HCT116 (cell line): Measurements from ENCODE around the gene TSKU. TPM values are rescaled to one million over a fixed set of nuclear protein-coding genes. Genes with fewer than 3 reads are reported as not detected.
A peak's percentile ranks its signal among the peaks of the same experiment; 100 is the strongest.

Experiments
- ATAC-seq: fragments of 200-7000 bp; cut with Tn5 transposase; 2 replicates; pipeline ENCODE4 v1.9.1; 2020; ENCODE audit warnings: mild to moderate bottlenecking, moderate library complexity
- BruUV-seq: library from RNA; stranded (reverse); fragments of 400-500 nt; replicated peaks from 2 replicates; lab custom pipeline; 2021; lab: Mats Ljungman, UMichigan
- CTCF ChIA-PET: fragments of 300-600 bp; sonication (Branson Sonifier 250); formaldehyde crosslinking; loops from one replicate; lab custom pipeline; 2021; ENCODE audit warnings: antibody characterized with exemption; lab: Charles Lee
- POLR2A ChIA-PET: fragments of 300-600, 350-600 bp; sonication (Branson Sonifier 250); formaldehyde crosslinking; loops from one replicate; lab custom pipeline; 2021; ENCODE audit warnings: antibody characterized with exemption; lab: Charles Lee
- RAD21 ChIA-PET, 2 experiments: fragments of 300-600 bp; sonication (Branson Sonifier 250); formaldehyde crosslinking; loops; one replicate each; lab custom pipeline; 2023; ENCODE audit warnings: low total read pairs in 2 of 2; ENCODE audit not compliant: uncharacterized antibody in 2 of 2, unreplicated experiment in 2 of 2, low non-redundant PET in 1 of 2; lab: Charles Lee
- DNase-seq: peaks from one replicate; pipeline ENCODE4 v3.0.0-alpha.2; 2010; ENCODE audit warnings: low read depth, low spot score
- H2AFZ ChIP-seq: fragments of 200-600 bp; shearing (Covaris generic), sonication (generic); 2 replicates; pipeline ENCODE4 v1.6.1; 2017; ENCODE audit warnings: low read depth, mixed run types, mixed read lengths, antibody characterized with exemption, low read length; ENCODE audit not compliant: poor library complexity, severe bottlenecking
- H3K27ac ChIP-seq: 2 replicates; pipeline ENCODE4 v1.5.1; 2012; ENCODE audit warnings: low read depth, low read length
- H3K27me3 ChIP-seq: fragments of 200-600 bp; sonication (generic); 2 replicates; pipeline ENCODE4 v1.6.1; 2016; ENCODE audit warnings: mixed run types, low read length, mixed read lengths; ENCODE audit not compliant: insufficient read depth
- H3K36me3 ChIP-seq, 2 experiments: fragments of 200-500 bp in 1 of 2; fragments of 200-600 bp in 1 of 2; sonication (Bioruptor generic) in 1 of 2; sonication (generic) in 1 of 2; 2 replicates each; pipeline versions ENCODE4 v1.5.1 to v1.6.1; 2014 to 2016; ENCODE audit warnings: low read length in 2 of 2, inconsistent platforms in 1 of 2, mixed read lengths in 1 of 2, mixed run types in 1 of 2; ENCODE audit not compliant: insufficient read depth in 2 of 2, control insufficient read depth in 1 of 2
- H3K4me1 ChIP-seq, 2 experiments: fragments of 200-600 bp in 1 of 2; sonication (generic) in 1 of 2; 2 replicates each; pipeline versions ENCODE4 v1.5.1 to v1.6.1; 2012 to 2017; ENCODE audit warnings: low read length in 2 of 2, inconsistent platforms in 1 of 2, mild to moderate bottlenecking in 1 of 2, mixed read lengths in 1 of 2, mixed run types in 1 of 2, moderate library complexity in 1 of 2; ENCODE audit not compliant: insufficient read depth in 2 of 2, control insufficient read depth in 1 of 2
- H3K4me2 ChIP-seq: fragments of 200-600 bp; sonication (generic); 2 replicates; pipeline ENCODE4 v1.6.1; 2017; ENCODE audit warnings: mixed run types, low read length, mixed read lengths
- H3K4me3 ChIP-seq, 2 experiments: fragments of 200-600 bp in 1 of 2; sonication (generic) in 1 of 2; replicated peaks in 1 of 2; 2 replicates each; pipeline ENCODE4 v1.5.1; 2011 to 2016; ENCODE audit warnings: low read length in 2 of 2, control low read depth in 1 of 2, low read depth in 1 of 2, mild to moderate bottlenecking in 1 of 2, mixed read lengths in 1 of 2, mixed run types in 1 of 2
- H3K79me2 ChIP-seq: fragments of 200-600 bp; sonication (generic); 2 replicates; pipeline ENCODE4 v1.6.1; 2017; ENCODE audit warnings: mild to moderate bottlenecking, mixed run types, low read length, moderate library complexity, mixed read lengths; ENCODE audit not compliant: insufficient read depth
- H3K9ac ChIP-seq: fragments of 200-600 bp; sonication (generic); 2 replicates; pipeline ENCODE4 v1.6.1; 2016; ENCODE audit warnings: low read length, mixed read lengths
- H3K9me2 ChIP-seq: fragments of 200-600 bp; sonication (generic), shearing (Covaris generic); 2 replicates; pipeline ENCODE4 v1.6.1; 2017; ENCODE audit warnings: mixed run types, mild to moderate bottlenecking, moderate library complexity; ENCODE audit not compliant: insufficient read depth
- H3K9me3 ChIP-seq, 2 experiments: fragments of 200-500 bp in 1 of 2; fragments of 200-600 bp in 1 of 2; sonication (Bioruptor generic) in 1 of 2; sonication (generic) in 1 of 2; 2 replicates each; pipeline ENCODE4 v1.6.1; 2014 to 2017; ENCODE audit warnings: low read length in 2 of 2, mixed read lengths in 2 of 2, inconsistent platforms in 1 of 2, low read depth in 1 of 2, mild to moderate bottlenecking in 1 of 2, mixed run types in 1 of 2, moderate library complexity in 1 of 2; ENCODE audit not compliant: control insufficient read depth in 1 of 2, insufficient read depth in 1 of 2
- H4K20me1 ChIP-seq: fragments of 200-600 bp; sonication (generic), shearing (Covaris generic); 2 replicates; pipeline ENCODE4 v1.6.1; 2017; ENCODE audit warnings: mixed run types, mild to moderate bottlenecking, moderate library complexity; ENCODE audit not compliant: insufficient read depth
- ATF3 ChIP-seq: IDR thresholded peaks from 2 replicates; pipeline ENCODE4 v1.6.1; 2012
- CTCF ChIP-seq, 3 experiments: fragments of 200-600 bp in 1 of 3; sonication (generic) in 1 of 3; IDR thresholded peaks in 2 of 3; conservative IDR thresholded peaks in 1 of 3; 2 replicates each; pipeline ENCODE4 v1.5.1; 2012 to 2017; ENCODE audit warnings: low read depth in 2 of 3, low read length in 2 of 3, antibody characterized with exemption in 1 of 3, borderline replicate concordance in 1 of 3, control low read depth in 1 of 3, mild to moderate bottlenecking in 1 of 3, mixed read lengths in 1 of 3, mixed run types in 1 of 3, moderate library complexity in 1 of 3; ENCODE audit not compliant: insufficient read depth in 1 of 3
- EZH2 ChIP-seq: fragments of 200-600 bp; sonication (generic); IDR thresholded peaks from 2 replicates; pipeline ENCODE4 v1.6.1; 2017; ENCODE audit warnings: antibody characterized with exemption, mixed run types
- EZH2phosphoT487 ChIP-seq: fragments of 200-600 bp; IDR thresholded peaks from 2 replicates; pipeline ENCODE4 v1.6.1; 2018; ENCODE audit warnings: antibody characterized with exemption, borderline replicate concordance
- FOSL1 ChIP-seq: IDR thresholded peaks from 2 replicates; pipeline ENCODE4 v1.6.1; 2012; ENCODE audit warnings: low read depth
- JUND ChIP-seq: IDR thresholded peaks from 2 replicates; pipeline ENCODE4 v1.6.1; 2012
- POLR2A ChIP-seq: IDR thresholded peaks from 2 replicates; pipeline ENCODE4 v1.7.0; 2011; ENCODE audit warnings: borderline replicate concordance; ENCODE audit not compliant: insufficient read depth, insufficient read length; ENCODE audit errors: extremely low read depth
- POLR2AphosphoS5 ChIP-seq: IDR thresholded peaks from 2 replicates; pipeline ENCODE4 v1.6.1; 2011; ENCODE audit warnings: mild to moderate bottlenecking, low read depth, low read length, moderate library complexity
- REST ChIP-seq: IDR thresholded peaks from 2 replicates; pipeline ENCODE4 v1.6.1; 2012; ENCODE audit warnings: low read depth
- SP1 ChIP-seq: IDR thresholded peaks from 2 replicates; pipeline ENCODE4 v1.6.1; 2012; ENCODE audit warnings: low read depth
- TCF7L2 ChIP-seq: IDR thresholded peaks from 2 replicates; pipeline ENCODE4 v1.7.0; 2011; ENCODE audit warnings: borderline replicate concordance, inconsistent platforms; ENCODE audit not compliant: insufficient read depth, insufficient read length; ENCODE audit errors: extremely low read depth
- ZBTB33 ChIP-seq: IDR thresholded peaks from 2 replicates; pipeline ENCODE4 v1.6.1; 2011; ENCODE audit warnings: mild to moderate bottlenecking, low read length, moderate library complexity; ENCODE audit not compliant: insufficient replicate concordance; ENCODE audit errors: extremely low read depth
- ZFX ChIP-seq: fragments of 450-650 bp; IDR thresholded peaks from 2 replicates; pipeline ENCODE4 v1.6.1; 2017
- ZNF274 ChIP-seq: fragments of 200-500 bp; sonication (Bioruptor generic); IDR thresholded peaks from 2 replicates; pipeline ENCODE4 v1.6.1; 2014; ENCODE audit warnings: mild to moderate bottlenecking, low read depth, low read length, inconsistent platforms
- intact Hi-C: fragments of 100-400 bp; cut with micrococcal nuclease; formaldehyde crosslinking; loops from 2 replicates; pipeline ENCODE4 v1.10.0; 2022
- total RNA-seq: library from RNA; stranded (reverse); gene quantifications from one replicate; pipeline ENCODE4 v1.2.1, GENCODE V29; 2021; ENCODE audit not compliant: unreplicated experiment

TSKU gene
- total RNA-seq, 1 experiment from 2014 or later: 21.9 TPM

GRCh38 chr11:76781807-76782530, 1.2 kb upstream of the TSKU start (continued):
- TF ChIP-seq CTCF (IDR thresholded peaks at IDR 0.05 in 2 of 3, conservative IDR thresholded peaks at IDR 0.05 in 1 of 3; ENCODE audit: borderline replicate concordance in 1 of 3, insufficient read depth in 1 of 3, low read depth in 2 of 3, low read length in 2 of 3) (no peak), POLR2A (no peak), TCF7L2 (no peak)

- BruUV-seq: TSS peak; percentile 84
- Histone ChIP-seq H3K4me3 (peak overlapping the region; percentile 58 to 91), H3K9me3 (peaks cover 0 to 6% of the 10 kb centered on the region in 2 experiments; a peak in 1 of 4 replicates), H3K36me3 (no peaks in the 10 kb centered on the region), H3K4me2 (peak overlapping the region; percentile 95), H3K9me2 (no peaks in the 10 kb centered on the region), H3K27me3 (no peaks in the 10 kb centered on the region), H3K4me1 (peaks cover 38 to 52% of the 10 kb centered on the region in 2 experiments), H3K79me2 (peaks cover 43% of the 10 kb centered on the region), H4K20me1 (peaks cover 15% of the 10 kb centered on the region; the same call in 1 of the 2 replicates), H3K9ac (peak overlapping the region; percentile 96), H2AFZ (peak overlapping the region; percentile 12), H3K27ac (peak overlapping the region; percentile 88)
- ChIA-PET POLR2A (interaction anchor here (0.6 kb wide), 1 partner anchor 274 kb away, joined by 3 read pairs; no protein-coding TSS in a partner anchor), CTCF (interaction anchor here (0.9 kb wide), 1 partner anchor 8 kb away, joined by 3 read pairs; no protein-coding TSS in a partner anchor), RAD21 (interaction anchor here in 1 of 2 experiments (0.8 kb wide), 1 partner anchor 49 kb away, joined by 4 read pairs; no protein-coding TSS in a partner anchor)
- ATAC-seq (peak; percentile 84), DNase-seq (peak; percentile 79)
- intact Hi-C loops: loop anchor here (5.0 kb wide), 1 partner anchor 35 kb away; no protein-coding TSS in a partner anchor
- TF ChIP-seq ZFX (no peak), JUND (no peak), EZH2phosphoT487 (no peak), ZNF274 (no peak), POLR2AphosphoS5 (peak; percentile 79), REST (no peak), FOSL1 (no peak), ATF3 (no peak), EZH2 (no peak), ZBTB33 (peak; percentile 63), SP1 (no peak), POLR2A (peak; percentile 60)
Observed at GRCh38 chr11:76782531-76783293, 444 bp upstream of the TSKU start.
